GM12878 (cell line): Measurements from ENCODE around the gene GPBAR1.
A peak's percentile ranks its signal among the peaks of the same experiment; 100 is the strongest.

Experiments used
- ASH2L ChIP-seq: fragments of 300-600, 200-600 bp; sonication (generic); IDR thresholded peaks from 2 replicates; pipeline ENCODE4 v1.6.1; 2017; ENCODE audit warnings: low read depth, mild to moderate bottlenecking, borderline replicate concordance
- BACH1 ChIP-seq: fragments of 450-650 bp; IDR thresholded peaks from 2 replicates; pipeline ENCODE4 v1.6.1; 2017; ENCODE audit warnings: mild to moderate bottlenecking, borderline replicate concordance
- BCL11A ChIP-seq: IDR thresholded peaks from 2 replicates; pipeline ENCODE4 v1.6.1; 2011; ENCODE audit warnings: low read depth, low read length
- CEBPB ChIP-seq, 2 experiments: fragments of 150-350 bp in 1 of 2; IDR thresholded peaks; 2 replicates each; pipeline ENCODE4 v1.6.1; 2012 to 2014; ENCODE audit warnings: low read depth in 2 of 2, low read length in 2 of 2, borderline replicate concordance in 1 of 2, inconsistent platforms in 1 of 2
- CTCF ChIP-seq, 3 experiments: IDR thresholded peaks in 2 of 3; conservative IDR thresholded peaks in 1 of 3; 2 replicates each; pipeline ENCODE4 v1.5.1; 2011; ENCODE audit warnings: low read depth in 3 of 3, low read length in 3 of 3, mild to moderate bottlenecking in 3 of 3, control low read depth in 2 of 3, moderate library complexity in 2 of 3, inconsistent platforms in 1 of 3, mixed read lengths in 1 of 3; ENCODE audit not compliant: control insufficient read depth in 2 of 3, insufficient read depth in 1 of 3; ENCODE audit errors: extremely low read depth in 1 of 3
- E2F4 ChIP-seq: IDR thresholded peaks from 2 replicates; pipeline ENCODE4 v1.6.1; 2012; ENCODE audit warnings: low read depth, low read length, improper control_type of control experiment
- ETV6 ChIP-seq, 2 experiments: fragments of 450-650 bp in 1 of 2; IDR thresholded peaks in 1 of 2; conservative IDR thresholded peaks in 1 of 2; 2 replicates each; pipeline ENCODE4 v1.6.1; 2014; ENCODE audit warnings: antibody characterized with exemption in 1 of 2, borderline replicate concordance in 1 of 2, low read depth in 1 of 2, mild to moderate bottlenecking in 1 of 2, moderate library complexity in 1 of 2
- EZH2 ChIP-seq: IDR thresholded peaks from 2 replicates; pipeline ENCODE4 v1.6.1; 2012; ENCODE audit warnings: low read depth, mild to moderate bottlenecking, control low read depth, inconsistent platforms, low read length, borderline replicate concordance; ENCODE audit not compliant: control insufficient read depth
- FOS ChIP-seq: IDR thresholded peaks from 3 replicates; pipeline ENCODE4 v1.6.1; 2011; ENCODE audit warnings: borderline replicate concordance; ENCODE audit not compliant: insufficient read length; ENCODE audit errors: extremely low read depth
- GABPA ChIP-seq: IDR thresholded peaks from 2 replicates; pipeline ENCODE4 v1.6.1; 2014; ENCODE audit warnings: antibody characterized with exemption, low read depth, mild to moderate bottlenecking, inconsistent platforms
- MYC ChIP-seq: IDR thresholded peaks from 2 replicates; pipeline ENCODE4 v1.6.1; 2011; ENCODE audit warnings: mild to moderate bottlenecking, low read length, moderate library complexity, inconsistent platforms; ENCODE audit not compliant: insufficient read depth, insufficient replicate concordance, insufficient read length, severe bottlenecking
- RAD21 ChIP-seq: IDR thresholded peaks from 2 replicates; pipeline ENCODE4 v1.6.1; 2011; ENCODE audit warnings: mild to moderate bottlenecking, low read depth, low read length, moderate library complexity; ENCODE audit not compliant: insufficient read depth
- ZNF24 ChIP-seq: fragments of 450-650 bp; IDR thresholded peaks from 2 replicates; pipeline ENCODE4 v1.6.1; 2017; ENCODE audit warnings: antibody characterized with exemption, mild to moderate bottlenecking

- no peak for TF ChIP-seq ZNF24
- TF ChIP-seq E2F4, result no peak
- TF ChIP-seq RAD21, result 0 out of 2 replicates have a peak, but pooled peaks have one; percentile 7
- TF ChIP-seq BACH1, result no peak
- no peak for TF ChIP-seq FOS
- no peak for TF ChIP-seq CEBPB (IDR thresholded peaks at IDR 0.05; ENCODE audit: borderline replicate concordance in 1 of 2, low read depth in 2 of 2, low read length in 2 of 2)
- no peak for TF ChIP-seq GABPA
- TF ChIP-seq ASH2L, result no peak
- TF ChIP-seq MYC, result no peak
- no peak for TF ChIP-seq BCL11A
- peak in 1 of 2 experiments; percentile 29; a peak in 1 of 4 replicates for TF ChIP-seq ETV6 (conservative IDR thresholded peaks at IDR 0.05 in 1 of 2, IDR thresholded peaks at IDR 0.05 in 1 of 2; ENCODE audit: borderline replicate concordance in 1 of 2, low read depth in 1 of 2)
- TF ChIP-seq CTCF (IDR thresholded peaks at IDR 0.05 in 2 of 3, conservative IDR thresholded peaks at IDR 0.05 in 1 of 3; ENCODE audit: control insufficient read depth in 2 of 3, extremely low read depth in 1 of 3, insufficient read depth in 1 of 3, low read depth in 3 of 3, low read length in 3 of 3), result no peak
- TF ChIP-seq EZH2, result no peak
Observed at GRCh38 chr2:218218268-218219185, 42.3 kb upstream of the GPBAR1 start.
